Measurements from ENCODE around the gene TBL1Y. TPM values are rescaled to one million over a fixed set of nuclear protein-coding genes. Genes with fewer than 3 reads are reported as not detected.
A peak's percentile ranks its signal among the peaks of the same experiment; 100 is the strongest.
"Not testable (repeated sequence)": the region's sequence is repeated elsewhere in the genome, so short reads cannot be mapped to it uniquely, and the experiment has no call there.

The TBL1Y gene
- total RNA-seq, 1 experiment from 2014 or later = not detected

GRCh38 chrY:7080548-7080947, 170.1 kb downstream of the TBL1Y start:
- not testable (repeated sequence) for DNase-seq (ENCODE audit: low spot score)

- DNase-seq (ENCODE audit: low spot score) = peak; percentile 43
Measured at GRCh38 chrY:7085606-7086005, 175.1 kb downstream of the TBL1Y start.

- no peak for DNase-seq (ENCODE audit: low spot score)
Measured at GRCh38 chrY:7092836-7093235, 182.3 kb downstream of the TBL1Y start.

GRCh38 chrY:7094365-7094764, 183.9 kb downstream of the TBL1Y start:
- DNase-seq (ENCODE audit: low spot score) = no peak

GRCh38 chrY:7097021-7097420, 186.5 kb downstream of the TBL1Y start:
- DNase-seq (ENCODE audit: low spot score) = no peak

GRCh38 chrY:7099742-7100141, 189.2 kb downstream of the TBL1Y start:
- DNase-seq (ENCODE audit: low spot score) = no peak

- DNase-seq (ENCODE audit: low spot score) = no peak
Measured at GRCh38 chrY:7102680-7103079, 192.2 kb downstream of the TBL1Y start.

- no peak for DNase-seq (ENCODE audit: low spot score)
Measured at GRCh38 chrY:7107179-7107578, 196.7 kb downstream of the TBL1Y start.

GRCh38 chrY:7110086-7110485, 199.6 kb downstream of the TBL1Y start:
- no peak for DNase-seq (ENCODE audit: low spot score)

GRCh38 chrY:7115871-7116270, 205.4 kb downstream of the TBL1Y start:
- DNase-seq (ENCODE audit: low spot score) = no peak

- DNase-seq (ENCODE audit: low spot score) = no peak
Measured at GRCh38 chrY:7122202-7122601, 211.7 kb downstream of the TBL1Y start.

GRCh38 chrY:7125136-7126056, 214.9 kb downstream of the TBL1Y start:
- DNase-seq (ENCODE audit: low spot score) = no peak

GRCh38 chrY:7128211-7128610, 217.7 kb downstream of the TBL1Y start:
- no peak for DNase-seq (ENCODE audit: low spot score)

Other genes with a start within 250 kb of the TBL1Y start
- gene AMELY, start 1.1 kb downstream of the TBL1Y start, total RNA-seq (2014; rRNA removed; shearing (Covaris generic)) = not detected in 2 replicates